ENCODE data around the gene CCRL2. TPM values are rescaled to one million over a fixed set of nuclear protein-coding genes. Genes with fewer than 3 reads are reported as not detected.

CCRL2 gene, protein sequence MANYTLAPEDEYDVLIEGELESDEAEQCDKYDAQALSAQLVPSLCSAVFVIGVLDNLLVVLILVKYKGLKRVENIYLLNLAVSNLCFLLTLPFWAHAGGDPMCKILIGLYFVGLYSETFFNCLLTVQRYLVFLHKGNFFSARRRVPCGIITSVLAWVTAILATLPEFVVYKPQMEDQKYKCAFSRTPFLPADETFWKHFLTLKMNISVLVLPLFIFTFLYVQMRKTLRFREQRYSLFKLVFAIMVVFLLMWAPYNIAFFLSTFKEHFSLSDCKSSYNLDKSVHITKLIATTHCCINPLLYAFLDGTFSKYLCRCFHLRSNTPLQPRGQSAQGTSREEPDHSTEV
- total RNA-seq: 2.2 and 3.9 TPM in 2 replicates

DNA sequence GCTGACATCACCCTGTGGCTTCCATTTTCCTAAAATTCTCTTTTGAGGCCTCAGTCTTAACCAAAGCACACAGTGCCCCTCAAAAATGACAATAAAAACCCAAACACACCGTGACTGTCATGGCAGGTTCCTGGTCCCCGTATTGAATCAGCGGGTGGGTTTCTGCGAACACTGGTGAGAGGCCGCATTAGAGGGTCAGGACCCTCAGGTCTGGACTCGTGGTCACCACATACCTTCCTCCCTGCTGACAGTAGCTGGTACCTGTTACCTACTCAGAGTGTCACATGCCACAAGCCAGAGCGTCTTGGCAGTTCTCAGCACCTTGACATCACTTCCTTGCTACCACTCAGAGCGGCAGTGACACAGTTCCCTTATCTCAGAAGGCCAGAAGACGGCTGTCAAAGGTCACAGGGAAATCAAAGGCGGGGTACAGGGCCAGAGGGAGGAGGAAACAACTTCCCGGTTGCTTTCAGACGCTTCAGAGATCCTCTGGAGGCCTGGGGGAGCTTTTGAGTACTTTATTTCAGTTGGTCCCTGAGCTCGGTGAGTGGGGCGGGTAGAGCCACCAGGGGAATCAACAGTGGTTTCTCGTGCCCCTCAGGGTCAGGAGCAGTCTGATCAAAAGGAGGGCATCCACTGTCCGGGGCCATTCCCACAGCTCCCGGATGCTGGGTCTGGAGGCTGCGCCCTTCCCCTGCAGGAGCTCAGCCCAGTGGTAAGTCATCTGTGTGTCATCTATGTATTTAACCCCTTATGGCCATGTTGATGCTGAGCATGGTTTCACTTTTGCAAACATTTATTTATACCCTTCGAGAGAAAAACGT, at the start of gene CCRL2, which contains the start of gene CCR5AS:
Gene CCRL2 (plus strand): TSS at position 472 of the 824 bp plus-strand sequence. CDS start 821 bp downstream, outside the sequence.
Gene CCR5AS (minus strand): TSS at position 279 of the 824 bp plus-strand sequence.
- peak within 1 kb of the TSS; percentile 85 for H3K27ac Mint-ChIP-seq
- DNase-seq (ENCODE audit: low spot score): peak; percentile 38
- H3K27me3 Mint-ChIP-seq (ENCODE audit: insufficient read depth): peaks cover 27% of the 10 kb centered on the region
- peak within 1 kb of the TSS; percentile 80 for H3K4me3 Mint-ChIP-seq
- H3K4me1 Mint-ChIP-seq (ENCODE audit: low read depth): peaks cover 42% of the 10 kb centered on the region
- intact Hi-C loops (cut with micrococcal nuclease): no loop called here
- peaks cover 6% of the 10 kb centered on the region for H3K36me3 Mint-ChIP-seq (ENCODE audit: low read depth)
- H3K9me3 Mint-ChIP-seq: peaks cover 4% of the 10 kb centered on the region

DNA sequence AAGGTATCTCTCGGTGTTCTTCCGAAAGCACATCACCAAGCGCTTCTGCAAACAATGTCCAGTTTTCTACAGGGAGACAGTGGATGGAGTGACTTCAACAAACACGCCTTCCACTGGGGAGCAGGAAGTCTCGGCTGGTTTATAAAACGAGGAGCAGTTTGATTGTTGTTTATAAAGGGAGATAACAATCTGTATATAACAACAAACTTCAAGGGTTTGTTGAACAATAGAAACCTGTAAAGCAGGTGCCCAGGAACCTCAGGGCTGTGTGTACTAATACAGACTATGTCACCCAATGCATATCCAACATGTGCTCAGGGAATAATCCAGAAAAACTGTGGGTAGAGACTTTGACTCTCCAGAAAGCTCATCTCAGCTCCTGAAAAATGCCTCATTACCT, 48.6 kb upstream of the CCRL2 start:
- intact Hi-C loops (cut with micrococcal nuclease): no loop called here
- Mint-ChIP-seq H3K4me3 (no peak overlapping the region), H3K36me3 (ENCODE audit: low read depth) (peaks cover 26% of the 10 kb centered on the region), H3K4me1 (ENCODE audit: low read depth) (peaks cover 86% of the 10 kb centered on the region), H3K9me3 (no peaks in the 10 kb centered on the region), H3K27me3 (ENCODE audit: insufficient read depth) (peaks cover 16% of the 10 kb centered on the region), H3K27ac (no peak overlapping the region)
- no peak for DNase-seq (ENCODE audit: low spot score)

DNA sequence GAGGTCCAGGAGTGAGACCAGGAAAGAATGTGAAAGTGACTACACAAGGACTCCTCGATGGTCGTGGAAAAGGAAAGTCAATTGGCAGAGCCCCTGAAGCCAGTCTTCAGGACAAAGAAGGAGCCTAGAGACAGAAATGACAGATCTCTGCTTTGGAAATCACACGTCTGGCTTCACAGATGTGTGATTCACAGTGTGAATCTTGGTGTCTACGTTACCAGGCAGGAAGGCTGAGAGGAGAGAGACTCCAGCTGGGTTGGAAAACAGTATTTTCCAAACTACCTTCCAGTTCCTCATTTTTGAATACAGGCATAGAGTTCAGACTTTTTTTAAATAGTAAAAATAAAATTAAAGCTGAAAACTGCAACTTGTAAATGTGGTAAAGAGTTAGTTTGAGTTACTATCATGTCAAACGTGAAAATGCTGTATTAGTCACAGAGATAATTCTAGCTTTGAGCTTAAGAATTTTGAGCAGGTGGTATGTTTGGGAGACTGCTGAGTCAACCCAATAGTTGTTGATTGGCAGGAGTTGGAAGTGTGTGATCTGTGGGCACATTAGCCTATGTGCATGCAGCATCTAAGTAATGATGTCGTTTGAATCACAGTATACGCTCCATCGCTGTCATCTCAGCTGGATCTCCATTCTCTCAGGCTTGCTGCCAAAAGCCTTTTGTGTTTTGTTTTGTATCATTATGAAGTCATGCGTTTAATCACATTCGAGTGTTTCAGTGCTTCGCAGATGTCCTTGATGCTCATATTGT, 47.1 kb upstream of the CCRL2 start:
- H3K27ac Mint-ChIP-seq: peak overlapping the region; percentile 41
- H3K4me3 Mint-ChIP-seq: no peak overlapping the region
- intact Hi-C loops (cut with micrococcal nuclease): loop anchor here (1.0 kb wide), 2 partner anchors 9 kb away; no protein-coding TSS in a partner anchor
- peaks cover 16% of the 10 kb centered on the region for H3K27me3 Mint-ChIP-seq (ENCODE audit: insufficient read depth)
- H3K9me3 Mint-ChIP-seq: peaks cover 4% of the 10 kb centered on the region
- H3K36me3 Mint-ChIP-seq (ENCODE audit: low read depth): peaks cover 27% of the 10 kb centered on the region
- DNase-seq (ENCODE audit: low spot score): no peak
- peaks cover 79% of the 10 kb centered on the region for H3K4me1 Mint-ChIP-seq (ENCODE audit: low read depth)

DNA sequence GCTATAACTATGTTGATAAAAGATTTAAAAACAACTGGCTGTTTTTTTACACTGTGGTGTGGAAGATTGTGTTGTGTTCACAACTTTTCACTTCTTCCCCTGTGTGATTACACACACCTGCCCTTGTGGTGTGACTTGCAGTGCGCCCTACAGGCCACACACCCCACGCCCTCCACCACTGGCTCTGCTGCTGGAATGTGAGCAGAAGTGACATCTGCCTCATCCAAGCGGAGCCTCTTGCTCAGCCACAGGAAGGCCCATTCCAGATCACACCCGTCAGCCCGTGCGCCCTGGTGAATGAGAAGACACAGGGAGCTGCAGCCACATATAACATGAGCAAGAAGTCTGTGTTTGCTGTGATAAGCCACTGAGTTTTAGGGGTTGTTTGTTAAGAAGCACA, 46.2 kb upstream of the CCRL2 start:
- H3K27me3 Mint-ChIP-seq (ENCODE audit: insufficient read depth): peaks cover 12% of the 10 kb centered on the region
- H3K36me3 Mint-ChIP-seq (ENCODE audit: low read depth): peaks cover 25% of the 10 kb centered on the region
- intact Hi-C loops (cut with micrococcal nuclease): loop anchor here (1.0 kb wide), 1 partner anchor 8 kb away; no protein-coding TSS in a partner anchor
- H3K4me3 Mint-ChIP-seq: no peak overlapping the region
- H3K27ac Mint-ChIP-seq: no peak overlapping the region
- H3K4me1 Mint-ChIP-seq (ENCODE audit: low read depth): peaks cover 79% of the 10 kb centered on the region
- peaks cover 5% of the 10 kb centered on the region for H3K9me3 Mint-ChIP-seq
- DNase-seq (ENCODE audit: low spot score): no peak

DNA sequence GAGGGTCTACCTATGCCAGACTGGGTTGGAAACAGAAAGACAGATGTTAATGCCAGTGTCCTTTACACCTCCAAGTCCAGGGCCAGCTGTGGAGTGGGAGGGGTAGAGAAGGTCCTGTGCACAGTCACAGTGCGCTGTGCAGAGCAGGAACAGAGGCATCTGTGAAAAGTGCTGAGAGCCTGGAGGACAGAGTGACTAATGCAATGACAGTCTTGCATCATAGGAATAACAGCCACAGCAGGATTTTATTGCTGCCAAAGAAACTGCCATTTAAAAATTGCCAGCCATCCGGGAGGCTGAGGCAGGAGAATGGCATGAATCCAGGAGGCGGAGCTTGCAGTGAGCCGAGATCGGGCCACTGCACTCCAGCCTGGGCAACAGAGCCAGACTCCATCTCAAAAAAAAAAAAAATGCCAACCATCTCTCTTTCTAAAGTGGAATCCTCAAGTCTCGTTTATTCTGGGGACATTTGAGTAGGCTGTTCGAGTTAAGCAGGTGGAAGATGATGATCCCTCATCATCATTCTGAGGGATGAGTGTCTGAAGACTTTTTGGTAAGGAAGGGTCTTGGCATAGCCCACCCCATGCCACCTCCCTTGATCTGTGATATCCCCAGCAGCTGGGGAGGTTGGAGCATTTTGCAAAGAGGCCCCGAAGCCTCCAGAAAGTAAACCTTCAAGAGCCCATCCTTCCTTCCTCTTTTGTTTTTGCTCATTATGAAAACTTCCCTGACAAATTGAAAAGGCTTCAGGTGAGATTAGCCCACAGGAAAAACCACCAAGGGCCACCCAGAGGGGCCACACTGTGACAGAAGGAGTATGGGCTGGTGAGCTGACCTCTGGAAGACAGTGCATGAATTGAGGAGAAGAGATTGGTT, 45.4 kb upstream of the CCRL2 start:
- peaks cover 7% of the 10 kb centered on the region for H3K27me3 Mint-ChIP-seq (ENCODE audit: insufficient read depth)
- intact Hi-C loops (cut with micrococcal nuclease): no loop called here
- H3K27ac Mint-ChIP-seq: no peak overlapping the region
- peaks cover 23% of the 10 kb centered on the region for H3K36me3 Mint-ChIP-seq (ENCODE audit: low read depth)
- no peak for DNase-seq (ENCODE audit: low spot score)
- no peak overlapping the region for H3K4me3 Mint-ChIP-seq
- H3K4me1 Mint-ChIP-seq (ENCODE audit: low read depth): peaks cover 81% of the 10 kb centered on the region
- peaks cover 5% of the 10 kb centered on the region for H3K9me3 Mint-ChIP-seq

DNA sequence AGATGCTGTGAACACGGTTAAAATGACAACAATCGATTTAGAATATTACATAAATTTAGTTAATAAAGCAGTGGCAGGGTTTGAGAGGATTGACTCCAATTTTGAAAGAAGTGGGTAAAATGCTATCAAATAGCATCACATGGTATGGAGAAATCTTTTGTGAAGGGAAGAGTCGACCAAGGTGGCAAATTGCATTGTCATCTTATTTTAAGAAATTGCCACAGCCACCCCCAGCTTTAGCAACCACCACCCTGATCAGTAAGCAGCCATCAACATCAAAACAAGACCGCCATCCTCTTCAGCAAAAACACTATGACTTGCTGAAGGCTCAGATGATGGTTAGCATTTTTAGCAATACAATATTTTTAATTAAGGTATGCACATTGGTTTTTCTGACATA, 42.0 kb upstream of the CCRL2 start:
- DNase-seq (ENCODE audit: low spot score): no peak
- Mint-ChIP-seq H3K27ac (no peak overlapping the region), H3K27me3 (ENCODE audit: insufficient read depth) (peaks cover 4% of the 10 kb centered on the region), H3K9me3 (peaks cover 5% of the 10 kb centered on the region), H3K36me3 (ENCODE audit: low read depth) (peaks cover 13% of the 10 kb centered on the region), H3K4me3 (no peak overlapping the region), H3K4me1 (ENCODE audit: low read depth) (peaks cover 83% of the 10 kb centered on the region)
- intact Hi-C loops (cut with micrococcal nuclease): no loop called here

DNA sequence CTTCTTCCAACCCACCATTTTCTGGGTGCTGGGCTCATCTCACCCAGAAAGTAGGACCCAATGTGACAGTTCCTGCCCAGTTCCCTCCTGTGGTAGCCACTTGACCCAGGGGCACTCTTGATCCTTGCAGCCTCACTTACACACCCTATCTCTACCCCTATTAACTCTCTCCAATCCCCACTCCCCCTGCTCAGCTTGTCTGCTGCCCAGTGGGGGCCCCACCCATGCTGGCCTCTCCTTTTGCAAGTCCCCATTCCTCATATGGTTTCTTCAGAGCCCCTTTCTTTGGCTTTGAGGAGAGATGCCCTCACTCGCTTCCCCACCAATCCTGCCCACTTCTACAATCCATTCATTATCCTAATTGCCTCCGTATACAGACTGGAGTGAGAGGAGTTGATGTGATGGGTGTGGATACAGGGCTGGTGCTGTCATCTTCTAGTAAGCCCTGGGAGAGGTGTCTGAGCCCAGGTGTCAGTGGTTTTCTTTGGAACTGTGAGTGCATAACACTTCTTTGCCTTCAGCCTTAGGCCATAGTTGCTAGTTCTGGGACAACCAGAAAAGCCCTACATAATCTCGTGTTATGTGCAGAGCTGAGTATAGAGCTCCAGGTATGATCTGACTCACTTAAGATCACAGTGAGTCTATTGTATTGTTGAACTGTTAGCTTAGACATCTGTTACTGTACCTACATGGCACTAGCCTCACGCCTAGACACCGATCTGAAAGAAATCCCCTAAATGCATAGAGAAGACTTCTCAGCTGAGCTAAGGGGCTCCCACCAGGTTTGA, 41.1 kb upstream of the CCRL2 start:
- DNase-seq (ENCODE audit: low spot score): no peak
- Mint-ChIP-seq H3K27ac (peak overlapping the region; percentile 75), H3K4me3 (no peak overlapping the region), H3K36me3 (ENCODE audit: low read depth) (peaks cover 11% of the 10 kb centered on the region), H3K9me3 (peaks cover 5% of the 10 kb centered on the region), H3K4me1 (ENCODE audit: low read depth) (peaks cover 83% of the 10 kb centered on the region), H3K27me3 (ENCODE audit: insufficient read depth) (peaks cover 4% of the 10 kb centered on the region)
- intact Hi-C loops (cut with micrococcal nuclease): no loop called here

DNA sequence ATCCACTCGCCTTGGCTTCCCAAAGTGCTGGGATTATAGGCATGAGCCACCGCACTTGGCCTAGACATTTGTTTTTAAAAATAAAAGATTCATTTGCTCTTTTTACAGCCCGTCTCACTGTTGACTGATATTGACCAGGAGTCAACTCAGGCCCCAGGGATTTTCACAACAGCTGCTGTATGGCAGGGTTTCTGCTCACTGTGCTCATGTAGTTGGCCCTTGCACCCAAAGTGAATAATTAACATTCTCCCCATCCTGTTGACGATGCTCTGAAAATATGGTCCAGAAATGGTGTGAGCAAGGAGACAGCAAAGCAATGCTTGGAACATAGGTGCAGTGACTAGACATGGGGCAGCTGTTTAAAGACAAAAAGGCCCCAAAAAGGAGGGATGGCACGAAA, 39.2 kb upstream of the CCRL2 start:
- peaks cover 84% of the 10 kb centered on the region for H3K4me1 Mint-ChIP-seq (ENCODE audit: low read depth)
- no peak for DNase-seq (ENCODE audit: low spot score)
- H3K9me3 Mint-ChIP-seq: peaks cover 5% of the 10 kb centered on the region
- peaks cover 13% of the 10 kb centered on the region for H3K36me3 Mint-ChIP-seq (ENCODE audit: low read depth)
- intact Hi-C loops (cut with micrococcal nuclease): no loop called here
- peak overlapping the region; percentile 1 for H3K27ac Mint-ChIP-seq
- H3K4me3 Mint-ChIP-seq: no peak overlapping the region
- peaks cover 4% of the 10 kb centered on the region for H3K27me3 Mint-ChIP-seq (ENCODE audit: insufficient read depth)

DNA sequence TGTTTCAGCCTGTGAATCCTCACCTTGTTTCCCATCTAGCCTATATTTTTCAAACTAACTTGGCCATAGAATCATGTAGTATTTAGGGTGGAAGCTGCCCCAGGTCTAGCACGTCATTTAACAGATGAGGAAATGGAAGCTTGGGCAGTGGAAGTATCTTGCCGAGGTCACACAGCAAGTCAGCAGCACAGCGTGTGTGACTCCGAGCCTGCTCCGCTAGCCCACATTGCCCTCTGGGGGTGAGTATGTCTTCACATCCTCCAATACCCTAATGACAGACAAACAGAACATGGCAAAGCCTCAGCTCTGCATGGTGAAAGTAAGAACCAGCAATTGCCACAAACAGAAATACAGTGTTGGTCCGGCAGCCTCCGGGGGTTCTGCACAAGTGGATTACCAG, 38.5 kb upstream of the CCRL2 start:
- peak; percentile 28 for DNase-seq (ENCODE audit: low spot score)
- Mint-ChIP-seq H3K27me3 (ENCODE audit: insufficient read depth) (peaks cover 3% of the 10 kb centered on the region), H3K9me3 (peaks cover 5% of the 10 kb centered on the region), H3K4me3 (no peak overlapping the region), H3K27ac (peak overlapping the region; percentile 62), H3K4me1 (ENCODE audit: low read depth) (peaks cover 85% of the 10 kb centered on the region), H3K36me3 (ENCODE audit: low read depth) (peaks cover 18% of the 10 kb centered on the region)
- intact Hi-C loops (cut with micrococcal nuclease): no loop called here

DNA sequence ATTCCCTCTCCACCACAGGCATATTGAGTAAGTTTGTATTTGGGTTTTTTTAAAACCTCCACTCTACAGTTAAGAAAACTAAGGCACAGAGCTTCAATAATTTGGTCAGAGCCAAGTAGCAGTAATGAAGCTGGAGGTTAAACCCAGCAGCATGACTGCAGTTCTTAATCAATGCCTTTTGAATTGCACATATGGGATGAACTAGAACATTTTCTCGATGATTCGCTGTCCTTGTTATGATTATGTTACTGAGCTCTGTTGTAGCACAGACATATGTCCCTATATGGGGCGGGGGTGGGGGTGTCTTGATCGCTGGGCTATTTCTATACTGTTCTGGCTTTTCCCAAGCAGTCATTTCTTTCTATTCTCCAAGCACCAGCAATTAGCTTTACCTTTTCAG, 37.9 kb upstream of the CCRL2 start:
- H3K36me3 Mint-ChIP-seq (ENCODE audit: low read depth): peaks cover 19% of the 10 kb centered on the region
- H3K27me3 Mint-ChIP-seq (ENCODE audit: insufficient read depth): no peaks in the 10 kb centered on the region
- peaks cover 5% of the 10 kb centered on the region for H3K9me3 Mint-ChIP-seq
- no peak for DNase-seq (ENCODE audit: low spot score)
- intact Hi-C loops (cut with micrococcal nuclease): loop anchor here (1.0 kb wide), 5 partner anchors 9 to 271 kb away; partner anchors contain the start of genes CCR1 and CCR2
- peak overlapping the region; percentile 93 for H3K27ac Mint-ChIP-seq
- peak overlapping the region; percentile 54 for H3K4me3 Mint-ChIP-seq
- peaks cover 89% of the 10 kb centered on the region for H3K4me1 Mint-ChIP-seq (ENCODE audit: low read depth)

DNA sequence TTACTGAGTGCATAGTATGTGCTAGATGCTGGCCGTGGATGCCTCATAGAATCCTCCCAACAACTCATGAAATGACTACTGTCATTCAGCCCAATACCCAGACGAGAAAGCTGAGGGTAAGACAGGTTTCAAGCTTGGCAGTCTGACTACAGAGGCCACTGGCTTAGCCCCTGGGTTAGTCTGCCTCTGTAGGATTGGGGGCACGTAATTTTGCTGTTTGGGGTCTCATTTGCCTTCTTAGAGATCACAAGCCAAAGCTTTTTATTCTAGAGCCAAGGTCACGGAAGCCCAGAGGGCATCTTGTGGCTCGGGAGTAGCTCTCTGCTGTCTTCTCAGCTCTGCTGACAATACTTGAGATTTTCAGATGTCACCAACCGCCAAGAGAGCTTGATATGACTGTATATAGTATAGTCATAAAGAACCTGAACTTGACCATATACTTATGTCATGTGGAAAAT, 37.4 kb upstream of the CCRL2 start:
- peak overlapping the region; percentile 54 for H3K4me3 Mint-ChIP-seq
- intact Hi-C loops (cut with micrococcal nuclease): loop anchor here (1.0 to 5.0 kb wide), 13 partner anchors 9 to 508 kb away; partner anchors contain the start of genes CCR1, CCR2 and CXCR6
- peak; percentile 47 for DNase-seq (ENCODE audit: low spot score)
- H3K27me3 Mint-ChIP-seq (ENCODE audit: insufficient read depth): peaks cover 1% of the 10 kb centered on the region
- peaks cover 22% of the 10 kb centered on the region for H3K36me3 Mint-ChIP-seq (ENCODE audit: low read depth)
- H3K27ac Mint-ChIP-seq: peak overlapping the region; percentile 93
- peaks cover 3% of the 10 kb centered on the region for H3K9me3 Mint-ChIP-seq
- H3K4me1 Mint-ChIP-seq (ENCODE audit: low read depth): peaks cover 92% of the 10 kb centered on the region
